IgD-negative memory B cell (primary cell): ENCODE data around the gene CRAMP1. TPM values are rescaled to one million over a fixed set of nuclear protein-coding genes. Genes with fewer than 3 reads are reported as not detected.
"Not testable (repeated sequence)": the region's sequence is repeated elsewhere in the genome, so short reads cannot be mapped to it uniquely, and the experiment has no call there.

ENCODE experiments used
- H3K27ac Mint-ChIP-seq, 3 donors: one replicate each; pipeline ENCODE4 v1.8.0; 2020 to 2022; ENCODE audit warnings: mild to moderate bottlenecking in 3 of 3, mixed read lengths in 3 of 3, moderate library complexity in 1 of 3
- H3K27me3 Mint-ChIP-seq: one replicate; pipeline ENCODE4 v1.8.0; 2021; ENCODE audit warnings: mixed read lengths
- H3K36me3 Mint-ChIP-seq: one replicate; pipeline ENCODE4 v1.8.0; 2020; ENCODE audit warnings: mild to moderate bottlenecking, mixed read lengths
- H3K4me1 Mint-ChIP-seq, 3 donors: one replicate each; pipeline ENCODE4 v1.8.0; 2020 to 2022; ENCODE audit warnings: mixed read lengths in 3 of 3, mild to moderate bottlenecking in 1 of 3
- H3K4me3 Mint-ChIP-seq, 4 donors: one replicate each; pipeline ENCODE4 v1.8.0; 2020 to 2022; ENCODE audit warnings: mild to moderate bottlenecking in 4 of 4, mixed read lengths in 4 of 4, moderate library complexity in 3 of 4
- H3K9me3 Mint-ChIP-seq, 3 donors: one replicate each; pipeline ENCODE4 v1.8.0; 2020 to 2021; ENCODE audit warnings: mixed read lengths in 3 of 3, mild to moderate bottlenecking in 1 of 3
- polyA plus RNA-seq: library from polyadenylated mRNA; unstranded; fragments of 300-500 nt; fragmentation: Illumina TruSeq; gene quantifications from one replicate; pipeline ENCODE4 v1.2.3, GENCODE V29; 2021

CRAMP1 gene
- polyA plus RNA-seq, 1 donor from 2014 or later = 4.2 TPM

DNA sequence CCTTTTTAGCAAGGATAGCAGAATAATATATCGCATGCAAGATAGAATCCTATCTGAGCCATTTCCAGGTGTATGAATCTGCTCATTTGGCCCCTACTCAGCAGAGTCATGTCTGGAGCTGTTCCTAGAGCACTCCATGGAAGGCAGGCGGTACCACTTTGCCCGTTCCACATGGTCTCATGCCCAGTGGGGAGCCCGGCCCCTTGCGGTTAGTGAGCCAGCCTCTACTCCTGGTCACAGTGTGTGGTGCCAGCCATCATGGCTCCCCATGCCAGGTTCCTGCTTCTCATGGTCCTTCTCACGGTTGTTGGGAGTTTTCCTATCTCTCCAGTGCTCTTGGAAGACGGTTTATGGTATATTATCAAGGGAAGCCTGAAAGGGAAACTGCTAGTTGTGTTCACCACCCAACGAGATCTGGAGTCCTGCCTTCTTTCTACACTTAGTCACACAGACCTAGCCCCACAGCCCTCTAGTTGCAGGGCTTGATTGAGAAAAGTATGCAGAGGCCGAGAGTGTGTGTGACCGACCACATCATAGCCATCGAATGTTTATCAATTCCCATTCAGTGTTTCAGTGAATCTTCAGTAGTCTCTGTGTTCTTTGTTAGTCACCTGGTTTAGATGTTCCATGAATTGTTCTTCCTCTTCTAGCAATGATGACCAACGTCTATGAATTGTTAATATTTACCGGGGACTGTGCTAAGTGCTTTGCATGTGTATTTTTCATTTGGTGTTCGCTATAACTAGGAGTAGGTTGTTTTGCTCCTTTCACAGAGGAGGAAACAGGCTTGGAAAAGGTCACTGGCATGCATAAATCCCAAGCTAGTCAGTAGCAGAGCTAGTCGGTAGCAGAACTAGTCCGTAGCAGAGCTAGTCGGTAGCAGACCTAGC, 75.5 kb downstream of the CRAMP1 start:
- Mint-ChIP-seq H3K4me3 (no peak overlapping the region), H3K9me3 (no peaks in the 10 kb centered on the region), H3K4me1 (peaks cover 0 to 6% (median 6%) of the 10 kb centered on the region in 3 donors), H3K36me3 (peaks cover 2% of the 10 kb centered on the region), H3K27ac (peak overlapping the region in 1 of 3 donors; percentile 25), H3K27me3 (no peaks in the 10 kb centered on the region)

DNA sequence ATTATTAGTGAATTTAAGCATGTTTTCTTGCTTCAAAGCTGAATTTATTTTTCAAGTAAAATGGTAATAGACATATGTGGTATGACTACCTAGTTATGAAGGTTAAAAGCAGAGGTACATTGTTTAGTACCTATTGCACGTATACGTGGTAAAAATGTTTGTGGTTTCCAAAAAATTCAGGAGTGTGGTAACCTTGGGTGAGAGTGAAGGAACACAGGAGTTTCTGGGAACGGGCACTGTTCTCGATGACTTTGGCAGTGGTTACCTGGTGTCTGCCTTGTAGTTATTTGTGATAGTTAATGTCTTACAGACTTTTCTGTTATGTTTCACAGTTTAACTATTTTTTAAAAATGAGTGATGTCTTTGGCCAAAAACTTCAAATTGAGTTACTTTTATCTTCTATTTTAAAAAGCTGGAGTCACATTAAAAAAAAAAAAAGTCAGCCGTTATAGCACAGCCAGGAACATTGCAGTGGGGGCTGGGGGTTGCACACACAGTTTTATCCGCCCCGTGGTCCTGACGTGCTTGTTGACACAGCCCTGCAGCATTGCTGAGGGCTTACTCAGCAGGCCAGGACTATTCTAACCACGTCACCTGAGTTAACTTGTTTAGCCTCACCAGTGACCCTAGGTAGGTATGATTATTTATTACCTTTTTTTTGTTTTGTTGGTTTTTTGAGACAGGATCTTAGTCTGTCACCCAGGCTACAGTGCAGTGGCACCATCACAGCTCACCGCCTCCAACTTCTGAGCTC, 76.8 kb downstream of the CRAMP1 start:
- Mint-ChIP-seq H3K4me1 (peaks cover 0 to 6% (median 3%) of the 10 kb centered on the region in 3 donors), H3K36me3 (peaks cover 2% of the 10 kb centered on the region), H3K27ac (no peak overlapping the region), H3K4me3 (no peak overlapping the region), H3K9me3 (no peaks in the 10 kb centered on the region), H3K27me3 (no peaks in the 10 kb centered on the region)

DNA sequence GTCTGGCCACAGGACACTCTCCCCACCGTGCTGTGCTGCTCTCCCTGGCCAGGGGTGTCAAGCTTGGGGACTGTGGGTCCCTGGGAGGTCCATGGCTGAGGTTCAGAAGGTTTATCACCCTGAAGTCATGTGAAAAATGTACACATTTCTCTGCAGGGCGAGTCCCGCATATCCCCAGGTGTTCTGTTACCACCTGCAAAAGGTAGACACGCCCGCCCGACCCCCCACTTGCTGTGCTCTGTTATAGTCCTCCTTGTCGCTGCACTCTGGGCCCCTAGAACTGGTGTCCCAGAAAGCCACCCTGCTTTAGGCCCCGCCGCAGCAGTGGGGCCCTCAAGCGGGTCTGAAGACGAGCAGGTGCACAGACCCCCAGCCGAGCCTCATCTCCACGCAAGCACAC, 77.7 kb downstream of the CRAMP1 start:
- Mint-ChIP-seq H3K4me3 (no peak overlapping the region), H3K36me3 (peaks cover 2% of the 10 kb centered on the region), H3K4me1 (peaks cover 0 to 6% (median 3%) of the 10 kb centered on the region in 3 donors), H3K27me3 (no peaks in the 10 kb centered on the region), H3K9me3 (no peaks in the 10 kb centered on the region), H3K27ac (no peak overlapping the region)

DNA sequence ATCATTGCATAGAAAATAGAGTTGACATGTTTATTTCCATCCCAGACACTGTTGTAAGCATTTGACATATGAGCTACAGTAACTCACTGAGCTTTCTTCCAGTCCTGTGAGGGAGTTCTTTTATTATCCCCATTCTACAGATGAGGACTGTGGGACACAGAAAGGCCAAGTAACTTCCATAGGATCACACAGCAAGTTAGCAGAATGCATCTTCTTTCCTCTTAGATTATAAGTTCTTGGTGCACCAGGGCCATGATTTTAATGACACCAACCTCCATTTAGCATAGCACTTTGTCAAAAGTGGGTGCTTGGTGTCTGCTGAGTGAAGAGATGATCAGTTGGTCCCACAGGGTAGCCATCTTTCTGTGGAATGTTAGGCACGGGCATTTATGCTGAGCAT, 78.7 kb downstream of the CRAMP1 start:
- peaks cover 2% of the 10 kb centered on the region for H3K36me3 Mint-ChIP-seq
- no peak overlapping the region for H3K27ac Mint-ChIP-seq

DNA sequence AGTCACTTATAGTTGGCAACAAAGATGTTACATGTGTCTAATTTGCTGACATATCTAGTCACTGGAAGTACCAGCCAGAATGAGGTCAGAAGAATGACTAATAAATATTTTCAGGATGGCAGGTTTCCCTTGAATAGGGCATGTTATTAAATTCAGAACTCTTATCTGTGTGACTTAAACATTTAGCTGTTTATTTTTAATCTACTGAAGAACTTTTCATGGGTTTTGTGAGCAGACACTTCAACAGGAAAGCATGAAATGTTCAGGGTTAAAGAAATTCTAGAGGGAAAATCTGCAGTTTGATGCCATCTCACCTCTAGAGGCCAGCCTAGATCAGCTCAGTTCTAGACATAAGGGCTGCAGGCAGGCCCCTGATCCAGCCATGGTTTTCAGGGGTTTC, 79.1 kb downstream of the CRAMP1 start:
- no peak overlapping the region for H3K27ac Mint-ChIP-seq
- H3K36me3 Mint-ChIP-seq = peaks cover 2% of the 10 kb centered on the region
- no peak overlapping the region for H3K4me3 Mint-ChIP-seq
- no peaks in the 10 kb centered on the region for H3K9me3 Mint-ChIP-seq
- H3K4me1 Mint-ChIP-seq = peaks cover 0 to 6% (median 3%) of the 10 kb centered on the region in 3 donors
- H3K27me3 Mint-ChIP-seq = no peaks in the 10 kb centered on the region

More for the DNA sequence above, 78.7 kb downstream of the CRAMP1 start:
- Mint-ChIP-seq H3K9me3 (no peaks in the 10 kb centered on the region), H3K4me1 (peaks cover 0 to 6% (median 3%) of the 10 kb centered on the region in 3 donors), H3K4me3 (no peak overlapping the region), H3K27me3 (no peaks in the 10 kb centered on the region)

DNA sequence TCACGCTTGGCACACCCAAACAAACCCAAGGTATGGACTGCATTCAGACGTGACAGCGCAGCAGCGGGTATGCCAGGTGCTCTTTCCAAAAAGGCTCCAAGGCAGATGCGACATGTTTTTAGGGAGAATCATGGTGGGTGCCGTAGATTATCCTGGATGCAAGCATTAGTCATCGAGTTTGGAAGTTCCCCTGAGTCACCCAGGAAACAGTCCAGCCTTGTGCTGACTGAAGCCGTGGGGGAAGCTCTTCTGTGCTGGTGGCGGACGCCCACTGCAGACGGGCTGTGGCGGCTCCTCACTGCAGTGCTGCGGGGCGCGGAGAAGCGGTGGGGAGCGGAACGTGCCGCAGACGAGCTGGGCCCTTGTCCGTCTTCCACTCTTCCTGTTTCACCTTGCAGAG, 79.8 kb downstream of the CRAMP1 start:
- Mint-ChIP-seq H3K36me3 (peaks cover 6% of the 10 kb centered on the region), H3K27me3 (no peaks in the 10 kb centered on the region), H3K4me1 (peaks cover 0 to 6% (median 3%) of the 10 kb centered on the region in 3 donors), H3K27ac (no peak overlapping the region), H3K4me3 (no peak overlapping the region), H3K9me3 (no peaks in the 10 kb centered on the region)

DNA sequence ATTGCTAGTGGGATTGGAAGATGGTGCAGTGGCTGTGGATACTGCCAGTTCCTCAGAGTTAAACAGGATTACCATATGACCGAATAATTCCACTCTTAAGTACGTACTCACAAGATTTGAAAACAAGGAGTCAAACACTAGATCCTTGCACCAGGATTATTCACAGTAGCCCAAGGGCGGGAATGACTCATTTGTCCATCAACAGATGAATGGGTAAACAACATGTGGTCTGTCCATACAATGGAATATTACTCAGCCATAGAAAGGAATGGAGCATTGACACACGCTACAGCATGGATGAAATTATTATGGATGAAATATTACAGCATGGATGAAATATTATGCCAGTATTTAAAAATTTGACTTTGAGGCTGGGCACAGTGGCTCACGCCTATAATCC, 84.7 kb downstream of the CRAMP1 start:
- no peaks in the 10 kb centered on the region for H3K27me3 Mint-ChIP-seq
- no peak overlapping the region for H3K4me3 Mint-ChIP-seq
- no peaks in the 10 kb centered on the region for H3K9me3 Mint-ChIP-seq
- peak overlapping the region in 1 of 3 donors; percentile 12 for H3K27ac Mint-ChIP-seq
- H3K4me1 Mint-ChIP-seq = no peaks in the 10 kb centered on the region
- peaks cover 9% of the 10 kb centered on the region for H3K36me3 Mint-ChIP-seq

DNA sequence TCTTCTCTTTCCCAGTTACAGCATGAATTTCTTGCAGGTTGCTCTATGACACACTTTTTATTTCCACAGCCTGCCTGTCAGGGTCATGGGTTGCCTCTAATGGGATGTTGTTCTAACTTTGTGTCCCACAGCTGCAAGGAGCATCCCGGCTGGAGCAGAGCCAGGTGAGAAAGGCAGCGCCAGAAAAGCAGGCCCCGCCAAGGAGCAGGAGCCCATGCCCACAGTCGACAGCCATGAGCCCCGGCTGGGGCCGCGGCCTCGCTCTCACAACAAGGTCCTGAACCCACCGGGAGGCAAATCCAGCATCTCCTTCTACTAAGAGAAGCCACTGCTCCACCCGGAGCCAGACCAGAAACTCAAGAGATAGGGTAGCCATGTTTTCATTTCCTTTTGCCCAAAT, 86.5 kb downstream of the CRAMP1 start:
- Mint-ChIP-seq H3K27ac (no peak overlapping the region), H3K27me3 (no peaks in the 10 kb centered on the region), H3K36me3 (peaks cover 9% of the 10 kb centered on the region)

DNA sequence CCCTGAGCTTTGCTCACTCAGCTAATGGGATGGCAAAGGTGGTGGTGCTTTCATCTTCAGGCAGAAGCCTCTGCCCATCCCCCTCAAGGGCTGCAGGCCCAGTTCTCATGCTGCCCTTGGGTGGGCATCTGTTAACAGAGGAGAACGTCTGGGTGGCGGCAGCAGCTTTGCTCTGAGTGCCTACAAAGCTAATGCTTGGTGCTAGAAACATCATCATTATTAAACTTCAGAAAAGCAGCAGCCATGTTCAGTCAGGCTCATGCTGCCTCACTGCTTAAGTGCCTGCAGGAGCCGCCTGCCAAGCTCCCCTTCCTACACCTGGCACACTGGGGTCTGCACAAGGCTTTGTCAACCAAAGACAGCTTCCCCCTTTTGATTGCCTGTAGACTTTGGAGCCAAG, 88.1 kb downstream of the CRAMP1 start:
- H3K4me3 Mint-ChIP-seq = no peak overlapping the region
- peaks cover 0 to 3% (median 0%) of the 10 kb centered on the region in 3 donors for H3K4me1 Mint-ChIP-seq

More for the DNA sequence above, 86.5 kb downstream of the CRAMP1 start:
- Mint-ChIP-seq H3K4me1 (no peaks in the 10 kb centered on the region), H3K9me3 (no peaks in the 10 kb centered on the region), H3K4me3 (no peak overlapping the region)

DNA sequence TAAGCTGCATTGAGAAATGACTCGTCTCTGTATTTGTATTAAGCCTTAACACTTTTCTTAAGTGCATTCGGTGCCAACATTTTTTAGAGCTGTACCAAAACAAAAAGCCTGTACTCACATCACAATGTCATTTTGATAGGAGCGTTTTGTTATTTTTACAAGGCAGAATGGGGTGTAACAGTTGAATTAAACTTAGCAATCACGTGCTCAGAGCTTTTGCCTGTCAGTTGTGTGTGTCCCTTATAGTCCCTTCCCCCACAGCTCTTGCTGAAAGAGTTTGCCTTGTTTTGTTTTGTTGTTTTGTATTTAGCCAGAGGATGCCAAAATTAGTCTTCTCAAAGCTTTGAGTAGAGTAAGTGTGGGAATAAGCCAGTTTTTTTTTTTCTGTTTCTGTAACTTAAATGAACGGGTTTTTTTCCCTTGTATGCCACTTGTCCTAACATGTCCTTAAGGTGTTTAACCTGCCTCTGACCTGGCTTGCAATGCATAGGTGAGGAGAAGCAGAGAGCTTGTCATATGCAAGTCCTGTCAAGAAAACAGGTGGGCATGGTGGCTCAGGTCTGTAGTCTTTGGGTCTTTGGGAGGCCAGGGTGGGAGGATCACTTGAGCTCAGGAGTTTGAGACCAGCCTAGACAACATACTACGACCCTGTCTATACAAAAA, 89.2 kb downstream of the CRAMP1 start:
- Mint-ChIP-seq H3K4me3 (peak overlapping the region in 2 of 4 donors; percentile 9 to 59), H3K4me1 (peaks cover 0 to 3% (median 0%) of the 10 kb centered on the region in 3 donors), H3K36me3 (peaks cover 8% of the 10 kb centered on the region), H3K9me3 (no peaks in the 10 kb centered on the region), H3K27me3 (no peaks in the 10 kb centered on the region), H3K27ac (peak overlapping the region in 2 of 3 donors; percentile 36 to 64)

More for the DNA sequence above, 88.1 kb downstream of the CRAMP1 start:
- Mint-ChIP-seq H3K36me3 (peaks cover 9% of the 10 kb centered on the region), H3K9me3 (no peaks in the 10 kb centered on the region), H3K27ac (no peak overlapping the region), H3K27me3 (no peaks in the 10 kb centered on the region)

DNA sequence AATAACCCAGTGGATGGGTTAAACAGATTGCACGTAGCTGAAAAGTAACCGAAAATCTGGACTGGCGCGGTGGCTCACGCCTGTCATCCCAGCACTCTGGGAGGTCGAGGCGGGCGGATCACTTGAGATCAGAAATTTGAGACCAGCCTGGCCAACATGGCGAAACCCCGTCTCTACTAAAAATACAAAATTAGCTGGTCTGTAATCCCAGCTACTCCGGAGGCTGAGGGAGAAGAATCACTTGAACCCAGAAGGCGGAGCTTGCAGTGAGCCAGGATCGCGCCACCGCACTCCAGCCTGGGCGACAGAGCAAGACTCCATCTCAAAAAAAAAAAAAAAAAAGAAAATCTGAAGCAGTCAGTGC, 93.1 kb downstream of the CRAMP1 start:
- not testable (repeated sequence) for H3K36me3 Mint-ChIP-seq, H3K9me3 Mint-ChIP-seq, H3K27me3 Mint-ChIP-seq
- peaks cover 6 to 25% (median 12%) of the 10 kb centered on the region in 3 donors for H3K4me1 Mint-ChIP-seq
- H3K4me3 Mint-ChIP-seq = peak overlapping the region; percentile 96 to 99 (median 98)
- H3K27ac Mint-ChIP-seq = peak overlapping the region; percentile 97 to 99 (median 98)

DNA sequence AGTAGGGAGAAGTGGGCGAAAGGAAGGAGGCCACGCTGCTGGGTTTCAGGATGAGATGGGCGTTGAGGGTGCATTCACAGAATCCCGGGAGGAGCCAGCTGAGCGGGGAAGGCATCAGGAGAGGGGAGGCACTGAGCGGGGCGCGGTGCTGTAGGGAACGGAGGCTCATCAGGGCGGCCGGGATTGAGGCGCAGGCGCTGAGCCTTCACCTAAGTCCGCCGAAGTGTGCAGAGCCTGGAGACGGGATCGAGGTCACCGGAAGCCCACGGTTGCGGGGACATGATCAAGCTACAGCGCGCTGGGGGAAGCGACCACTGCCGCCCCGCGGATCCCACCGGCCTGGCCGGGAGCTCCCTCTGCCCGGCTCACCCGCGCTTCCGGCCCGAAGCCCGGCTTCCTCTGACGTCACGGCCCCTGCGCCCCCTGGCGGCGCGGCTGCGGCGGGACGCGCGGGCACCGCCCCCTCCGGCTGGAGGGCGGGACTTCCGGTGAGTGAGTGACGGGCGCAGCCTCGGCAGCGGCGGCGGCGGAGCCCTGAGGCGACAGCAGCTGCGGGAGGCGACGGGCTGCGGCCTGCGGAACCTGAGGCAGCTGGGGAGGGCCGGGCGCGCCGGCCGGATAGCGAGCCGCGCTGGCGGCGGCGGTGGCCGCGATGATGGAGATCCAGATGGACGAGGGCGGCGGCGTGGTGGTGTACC, 93.7 kb downstream of the CRAMP1 start, which contains the start of gene MAPK8IP3:
TSS of gene MAPK8IP3 (plus strand) at position 508 of the 698 bp plus-strand sequence. CDS start at position 653, 145 bp downstream.
- Mint-ChIP-seq H3K4me3 (peak within 1 kb of the TSS; percentile 96 to 99 (median 98)), H3K27me3 (no peaks in the 10 kb centered on the region), H3K9me3 (no peaks in the 10 kb centered on the region), H3K27ac (peak within 1 kb of the TSS; percentile 97 to 99 (median 99)), H3K36me3 (no peaks in the 10 kb centered on the region), H3K4me1 (peaks cover 8 to 29% (median 16%) of the 10 kb centered on the region in 3 donors)

DNA sequence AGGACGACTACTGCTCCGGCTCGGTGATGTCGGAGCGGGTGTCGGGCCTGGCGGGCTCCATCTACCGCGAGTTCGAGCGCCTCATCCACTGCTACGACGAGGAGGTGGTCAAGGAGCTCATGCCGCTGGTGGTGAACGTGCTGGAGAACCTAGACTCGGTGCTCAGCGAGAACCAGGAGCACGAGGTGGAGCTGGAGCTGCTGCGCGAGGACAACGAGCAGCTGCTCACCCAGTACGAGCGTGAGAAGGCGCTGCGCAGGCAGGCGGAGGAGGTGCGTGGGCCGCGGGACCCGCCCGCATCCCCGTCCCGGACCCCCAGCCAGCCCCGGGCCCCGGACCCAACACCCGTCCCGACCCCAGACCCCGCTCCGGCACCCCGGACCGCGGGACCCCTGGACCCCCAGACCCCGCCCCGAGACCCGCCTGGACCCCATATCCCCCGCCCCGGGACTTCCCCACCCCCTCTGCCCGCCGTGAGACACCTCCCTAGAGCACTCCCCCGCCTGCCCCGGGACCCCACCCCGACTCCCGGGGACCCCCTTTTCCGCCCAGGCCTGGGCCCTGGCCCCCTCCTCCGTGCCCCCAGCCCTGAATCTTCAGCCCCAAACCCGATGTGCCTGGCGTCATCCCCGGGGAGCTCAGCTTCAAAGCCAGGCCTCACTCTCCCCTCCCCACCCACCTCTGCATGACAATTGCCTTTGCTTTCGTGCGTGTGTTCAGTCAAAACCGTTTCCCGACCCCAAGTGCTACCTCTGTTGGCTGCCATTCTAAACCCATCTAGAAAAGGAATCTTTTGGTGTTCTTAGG, 94.4 kb downstream of the CRAMP1 start:
- Mint-ChIP-seq H3K4me1 (peaks cover 11 to 31% (median 16%) of the 10 kb centered on the region in 3 donors), H3K36me3 (no peaks in the 10 kb centered on the region), H3K27ac (peak overlapping the region; percentile 91 to 99 (median 99)), H3K4me3 (peak overlapping the region; percentile 96 to 98 (median 97)), H3K27me3 (no peaks in the 10 kb centered on the region), H3K9me3 (no peaks in the 10 kb centered on the region)
